T-helper 1 cell treated with Interleukin-12 subunit alpha and Interleukin-12 subunit beta and Interleukin-4 antibody, amounts not matched to agents 30 μg/mL and 1 μg/mL, for 36 hours (primary cell): ENCODE measurements around the gene STK17A.

Experiments used
- H3K27ac Mint-ChIP-seq: one replicate; pipeline ENCODE4 v1.8.0; 2021; ENCODE audit warnings: mild to moderate bottlenecking, mixed read lengths
- H3K27me3 Mint-ChIP-seq: one replicate; pipeline ENCODE4 v1.8.0; 2021; ENCODE audit warnings: low read depth, mixed read lengths
- H3K36me3 Mint-ChIP-seq: one replicate; pipeline ENCODE4 v1.8.0; 2021; ENCODE audit warnings: low read depth, mixed read lengths
- H3K4me1 Mint-ChIP-seq: one replicate; pipeline ENCODE4 v1.8.0; 2021; ENCODE audit warnings: low read depth, mixed read lengths
- H3K4me3 Mint-ChIP-seq: one replicate; pipeline ENCODE4 v1.8.0; 2021; ENCODE audit warnings: mild to moderate bottlenecking, moderate library complexity, mixed read lengths
- H3K9me3 Mint-ChIP-seq: one replicate; pipeline ENCODE4 v1.8.0; 2021; ENCODE audit warnings: mixed read lengths

Gene STK17A

GRCh38 chr7:43646603-43647338 lies 63.9 kb downstream of the STK17A start:
- Mint-ChIP-seq H3K27ac (peak overlapping the region; percentile 84), H3K36me3 (peaks cover 44% of the 10 kb centered on the region), H3K4me1 (peaks cover 86% of the 10 kb centered on the region), H3K9me3 (no peaks in the 10 kb centered on the region), H3K4me3 (peak overlapping the region; percentile 73), H3K27me3 (no peaks in the 10 kb centered on the region)

- Mint-ChIP-seq H3K36me3 (peaks cover 42% of the 10 kb centered on the region), H3K4me3 (peak overlapping the region; percentile 73)
Measured at GRCh38 chr7:43647339-43647672, 64.4 kb downstream of the STK17A start.

DNA sequence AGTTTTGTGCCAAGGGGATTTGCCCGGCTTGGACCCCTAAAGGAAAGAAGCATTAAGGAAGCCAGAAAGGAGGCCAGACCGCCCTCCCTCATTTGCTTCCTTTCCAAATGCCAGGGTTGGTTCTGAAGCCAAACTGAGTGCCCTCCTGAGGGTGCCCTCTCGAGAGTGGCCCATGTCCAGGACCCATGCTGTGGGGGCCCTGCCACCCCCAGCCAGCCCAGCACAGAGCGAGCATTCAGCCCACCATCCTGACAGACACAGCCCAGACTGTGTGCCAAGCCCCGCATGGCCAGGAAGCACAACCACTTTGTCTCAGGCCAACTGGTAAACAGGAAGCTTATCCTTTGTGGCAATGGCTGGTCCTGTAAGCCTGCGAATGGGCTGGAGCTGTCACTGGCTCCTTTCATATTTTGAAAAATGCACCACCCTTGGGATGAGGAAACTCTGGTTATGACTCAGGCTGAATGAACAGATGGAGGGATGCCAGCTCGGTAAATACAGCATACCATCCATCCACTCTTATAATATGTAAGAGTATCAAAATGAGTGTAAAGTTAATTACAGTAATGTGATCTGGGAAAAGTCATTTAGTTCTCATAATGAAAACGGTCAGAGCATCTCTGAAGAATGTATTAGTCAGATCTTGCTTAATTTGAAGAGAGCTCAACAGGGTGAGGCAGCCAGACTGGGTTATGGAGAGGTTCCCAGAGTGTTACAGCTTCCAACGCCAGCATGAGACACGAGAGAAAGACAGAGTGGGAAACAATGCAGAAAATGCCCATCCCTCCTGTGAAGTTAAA lies 65.0 kb downstream of the STK17A start:
- no peaks in the 10 kb centered on the region for H3K27me3 Mint-ChIP-seq
- peaks cover 39% of the 10 kb centered on the region for H3K36me3 Mint-ChIP-seq
- no peaks in the 10 kb centered on the region for H3K9me3 Mint-ChIP-seq
- peaks cover 85% of the 10 kb centered on the region for H3K4me1 Mint-ChIP-seq
- H3K4me3 Mint-ChIP-seq = peak overlapping the region; percentile 73
- H3K27ac Mint-ChIP-seq = peak overlapping the region; percentile 84

More at GRCh38 chr7:43647339-43647672, 64.4 kb downstream of the STK17A start:
- H3K27ac Mint-ChIP-seq = peak overlapping the region; percentile 84
- H3K4me1 Mint-ChIP-seq = peaks cover 87% of the 10 kb centered on the region
- no peaks in the 10 kb centered on the region for H3K27me3 Mint-ChIP-seq
- no peaks in the 10 kb centered on the region for H3K9me3 Mint-ChIP-seq

- Mint-ChIP-seq H3K9me3 (no peaks in the 10 kb centered on the region), H3K27ac (peak overlapping the region; percentile 84), H3K4me1 (peaks cover 82% of the 10 kb centered on the region), H3K36me3 (peaks cover 34% of the 10 kb centered on the region), H3K4me3 (peak overlapping the region; percentile 73), H3K27me3 (no peaks in the 10 kb centered on the region)
Measured at GRCh38 chr7:43648473-43649406, 65.8 kb downstream of the STK17A start.

- peak overlapping the region; percentile 73 for H3K4me3 Mint-ChIP-seq
- H3K4me1 Mint-ChIP-seq = peaks cover 83% of the 10 kb centered on the region
- peaks cover 5% of the 10 kb centered on the region for H3K9me3 Mint-ChIP-seq
- H3K27me3 Mint-ChIP-seq = no peaks in the 10 kb centered on the region
- peaks cover 32% of the 10 kb centered on the region for H3K36me3 Mint-ChIP-seq
- H3K27ac Mint-ChIP-seq = peak overlapping the region; percentile 84
Measured at GRCh38 chr7:43649755-43650274, 66.9 kb downstream of the STK17A start.

GRCh38 chr7:43650457-43651052 lies 67.6 kb downstream of the STK17A start:
- Mint-ChIP-seq H3K9me3 (peaks cover 5% of the 10 kb centered on the region), H3K27ac (peak overlapping the region; percentile 84), H3K27me3 (no peaks in the 10 kb centered on the region), H3K36me3 (peaks cover 27% of the 10 kb centered on the region), H3K4me3 (peak overlapping the region; percentile 73), H3K4me1 (peaks cover 77% of the 10 kb centered on the region)

DNA sequence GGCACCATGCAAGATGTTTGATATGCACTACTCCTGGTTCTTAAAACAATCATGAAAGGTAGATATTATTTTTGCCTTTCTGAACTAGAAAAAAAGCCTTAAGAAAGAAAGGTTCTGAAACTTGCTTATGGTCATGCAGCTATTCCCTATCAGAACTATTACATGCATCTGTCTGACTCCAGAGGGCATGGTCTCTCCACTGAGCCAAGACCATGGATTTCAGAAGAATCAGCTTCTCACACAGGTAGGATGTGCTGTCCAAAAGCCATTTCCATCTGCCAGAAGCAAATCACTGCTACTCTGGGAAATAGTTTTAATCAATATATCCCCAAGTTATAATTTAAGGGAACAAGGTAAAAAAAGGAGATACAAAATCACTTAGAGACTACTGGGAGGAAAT lies 69.5 kb downstream of the STK17A start:
- Mint-ChIP-seq H3K36me3 (peaks cover 19% of the 10 kb centered on the region), H3K27me3 (no peaks in the 10 kb centered on the region), H3K27ac (peak overlapping the region; percentile 84), H3K4me1 (peaks cover 63% of the 10 kb centered on the region), H3K9me3 (peaks cover 5% of the 10 kb centered on the region), H3K4me3 (no peak overlapping the region)

GRCh38 chr7:43653466-43653865 lies 70.6 kb downstream of the STK17A start:
- H3K4me3 Mint-ChIP-seq = no peak overlapping the region
- peaks cover 22% of the 10 kb centered on the region for H3K36me3 Mint-ChIP-seq
- no peaks in the 10 kb centered on the region for H3K27me3 Mint-ChIP-seq
- H3K27ac Mint-ChIP-seq = peak overlapping the region; percentile 18
- peaks cover 5% of the 10 kb centered on the region for H3K9me3 Mint-ChIP-seq
- peaks cover 58% of the 10 kb centered on the region for H3K4me1 Mint-ChIP-seq

DNA sequence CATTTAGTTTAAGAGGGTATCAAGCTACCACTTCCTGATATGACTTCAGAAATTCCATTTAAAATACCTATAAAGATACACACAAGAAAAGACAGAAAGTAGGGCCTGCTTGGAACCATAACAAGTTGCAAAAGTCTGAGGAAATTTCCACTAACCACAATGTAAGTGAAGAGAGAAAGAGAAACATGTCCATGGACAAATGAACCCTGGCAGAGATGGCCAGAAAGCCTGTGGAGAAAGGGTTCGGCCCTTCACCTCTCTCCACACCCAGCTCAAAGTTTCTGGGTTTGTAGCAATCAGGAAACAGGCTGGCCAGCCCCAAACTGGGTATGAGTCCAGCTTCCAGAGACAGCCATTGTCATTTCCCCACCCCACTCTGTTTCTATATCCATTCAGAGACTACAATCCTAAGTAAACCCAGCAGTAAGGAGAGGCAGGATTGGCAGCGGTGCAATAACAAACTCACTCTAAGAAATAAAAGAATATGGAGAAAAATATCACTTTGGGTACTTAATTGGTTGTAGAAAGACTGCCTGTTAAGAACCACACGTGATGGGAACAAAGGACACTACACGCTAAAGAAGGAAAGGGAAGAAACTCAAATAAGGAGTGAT lies 71.1 kb downstream of the STK17A start:
- H3K27me3 Mint-ChIP-seq = no peaks in the 10 kb centered on the region
- H3K4me3 Mint-ChIP-seq = peak overlapping the region; percentile 10
- H3K36me3 Mint-ChIP-seq = peaks cover 23% of the 10 kb centered on the region
- peaks cover 58% of the 10 kb centered on the region for H3K4me1 Mint-ChIP-seq
- H3K27ac Mint-ChIP-seq = peak overlapping the region; percentile 18
- H3K9me3 Mint-ChIP-seq = peaks cover 5% of the 10 kb centered on the region

- peaks cover 53% of the 10 kb centered on the region for H3K4me1 Mint-ChIP-seq
- H3K27me3 Mint-ChIP-seq = no peaks in the 10 kb centered on the region
- peaks cover 27% of the 10 kb centered on the region for H3K36me3 Mint-ChIP-seq
- H3K27ac Mint-ChIP-seq = no peak overlapping the region
- no peak overlapping the region for H3K4me3 Mint-ChIP-seq
- peaks cover 5% of the 10 kb centered on the region for H3K9me3 Mint-ChIP-seq
Measured at GRCh38 chr7:43655584-43655983, 72.7 kb downstream of the STK17A start.

DNA sequence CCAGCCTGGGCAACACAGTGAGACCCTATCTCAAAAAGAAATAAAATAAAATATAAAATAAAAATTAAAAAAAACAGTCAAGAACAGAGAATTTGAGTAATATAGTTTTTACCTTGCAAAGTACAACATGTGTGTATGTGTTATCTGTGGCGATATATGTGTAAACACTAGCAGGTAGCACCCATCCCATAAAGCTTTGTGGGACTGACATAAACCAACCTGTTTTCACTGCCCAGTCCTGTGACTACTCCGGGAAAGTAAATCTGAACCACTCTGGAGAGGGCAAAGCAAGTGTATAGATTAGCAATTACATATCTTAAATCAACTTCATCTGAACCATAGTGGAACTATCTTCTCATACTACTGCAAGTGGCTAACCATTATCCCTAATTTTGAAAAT lies 74.1 kb downstream of the STK17A start:
- Mint-ChIP-seq H3K4me3 (no peak overlapping the region), H3K36me3 (peaks cover 30% of the 10 kb centered on the region), H3K4me1 (peaks cover 45% of the 10 kb centered on the region), H3K27ac (no peak overlapping the region), H3K9me3 (peaks cover 5% of the 10 kb centered on the region), H3K27me3 (no peaks in the 10 kb centered on the region)

GRCh38 chr7:43658718-43659548 lies 76.0 kb downstream of the STK17A start:
- H3K27me3 Mint-ChIP-seq = no peaks in the 10 kb centered on the region
- H3K36me3 Mint-ChIP-seq = peaks cover 31% of the 10 kb centered on the region
- H3K27ac Mint-ChIP-seq = peak overlapping the region; percentile 90
- H3K4me3 Mint-ChIP-seq = peak overlapping the region; percentile 39
- H3K9me3 Mint-ChIP-seq = peaks cover 5% of the 10 kb centered on the region
- H3K4me1 Mint-ChIP-seq = peaks cover 40% of the 10 kb centered on the region

DNA sequence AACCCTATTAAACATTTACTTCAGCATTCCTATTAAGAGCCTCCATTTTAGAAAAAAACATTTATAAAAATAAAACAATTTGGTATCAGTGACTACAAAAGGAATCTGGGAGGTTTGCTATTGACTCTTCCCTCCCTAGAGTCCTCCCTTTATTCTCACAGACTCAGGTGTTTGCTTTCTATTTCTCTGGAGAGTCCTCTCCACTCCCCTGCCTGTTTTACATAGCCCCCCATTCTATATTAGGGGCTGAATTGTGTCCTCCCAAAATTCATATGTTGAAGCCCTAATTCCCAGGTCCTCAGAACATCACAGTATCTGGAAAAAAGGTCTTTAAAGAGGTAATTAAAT lies 76.6 kb downstream of the STK17A start:
- peaks cover 2% of the 10 kb centered on the region for H3K9me3 Mint-ChIP-seq
- H3K36me3 Mint-ChIP-seq = peaks cover 26% of the 10 kb centered on the region
- H3K27ac Mint-ChIP-seq = no peak overlapping the region
- H3K27me3 Mint-ChIP-seq = no peaks in the 10 kb centered on the region
- no peak overlapping the region for H3K4me3 Mint-ChIP-seq
- H3K4me1 Mint-ChIP-seq = peaks cover 36% of the 10 kb centered on the region
